Raji (cell line): ENCODE measurements around the gene TRPV5.

ENCODE experiments used
- POLR2A ChIP-seq: IDR thresholded peaks from 2 replicates; pipeline ENCODE4 v1.6.1; 2011; ENCODE audit warnings: low read depth, low read length, control low read depth; ENCODE audit not compliant: insufficient read depth

TRPV5 gene

GRCh38 chr7:142901426-142902259 lies 31.9 kb downstream of the TRPV5 start:
- no peak for TF ChIP-seq POLR2A

- no peak for TF ChIP-seq POLR2A
These were observed 33.9 kb downstream of the TRPV5 start for GRCh38 chr7:142899661-142900060.

GRCh38 chr7:142898377-142899170 lies 35.0 kb downstream of the TRPV5 start:
- TF ChIP-seq POLR2A = no peak

- no peak for TF ChIP-seq POLR2A
These were observed 35.9 kb downstream of the TRPV5 start for GRCh38 chr7:142897691-142898090.

- no peak for TF ChIP-seq POLR2A
These were observed 36.7 kb downstream of the TRPV5 start for GRCh38 chr7:142896741-142897379.

- no peak for TF ChIP-seq POLR2A
These were observed 37.4 kb downstream of the TRPV5 start for GRCh38 chr7:142896151-142896550.

- TF ChIP-seq POLR2A = no peak
These were observed 38.5 kb downstream of the TRPV5 start for GRCh38 chr7:142894985-142895593.

GRCh38 chr7:142894112-142894984 lies 39.2 kb downstream of the TRPV5 start:
- TF ChIP-seq POLR2A = no peak

GRCh38 chr7:142892951-142893350 lies 40.6 kb downstream of the TRPV5 start:
- TF ChIP-seq POLR2A = no peak

- TF ChIP-seq POLR2A = no peak
These were observed 42.0 kb downstream of the TRPV5 start for GRCh38 chr7:142891490-142892082.

GRCh38 chr7:142890874-142891485 lies 42.6 kb downstream of the TRPV5 start:
- TF ChIP-seq POLR2A = no peak

GRCh38 chr7:142889816-142890215 lies 43.7 kb downstream of the TRPV5 start:
- TF ChIP-seq POLR2A = no peak

- TF ChIP-seq POLR2A = no peak
These were observed 46.1 kb downstream of the TRPV5 start for GRCh38 chr7:142887282-142888015.
